H1 (cell line): ENCODE data around the gene MORC2. TPM values are rescaled to one million over a fixed set of nuclear protein-coding genes. Genes with fewer than 3 reads are reported as not detected.

Experiments
- CTCF ChIA-PET: fragments of 300-600 bp; sonication (Branson Sonifier 250); formaldehyde crosslinking; loops from one replicate; lab custom pipeline; 2021; ENCODE audit not compliant: partially characterized antibody; lab: Charles Lee
- POLR2A ChIA-PET: fragments of 300-600 bp; sonication (Branson Sonifier 250); formaldehyde crosslinking; loops from one replicate; lab custom pipeline; 2021; ENCODE audit warnings: inconsistent platforms; ENCODE audit not compliant: partially characterized antibody; lab: Charles Lee
- DNase-seq, 2 experiments: peaks; one replicate each; pipeline versions ENCODE4 v3.0.0 to v3.0.0-alpha.2; 2010 to 2022; ENCODE audit warnings: low spot score in 2 of 2, low read depth in 1 of 2, mixed read lengths in 1 of 2
- FAIRE-seq: peaks from 2 replicates; lab custom pipeline; 2011; peaks lifted over from hg19 to GRCh38; lab: Jason Lieb, UNC
- H2AFZ ChIP-seq: 2 replicates; pipeline ENCODE4 v1.8.1; 2012; ENCODE audit warnings: low read length, inconsistent platforms
- H2AK5ac ChIP-seq: 2 replicates; pipeline ENCODE4 v1.6.1; 2013; ENCODE audit warnings: low read depth, low read length
- H2BK120ac ChIP-seq: replicated peaks from 2 replicates; pipeline ENCODE3; 2013; ENCODE audit warnings: low read depth, low read length, inconsistent platforms
- H2BK12ac ChIP-seq: 2 replicates; pipeline ENCODE4 v1.6.1; 2013; ENCODE audit warnings: low read depth, low read length
- H2BK15ac ChIP-seq: 2 replicates; pipeline ENCODE4 v1.6.1; 2013; ENCODE audit warnings: low read length
- H2BK20ac ChIP-seq: 2 replicates; pipeline ENCODE4 v1.6.1; 2013; ENCODE audit warnings: low read length
- H2BK5ac ChIP-seq: 2 replicates; pipeline ENCODE4 v1.6.1; 2013; ENCODE audit warnings: low read depth, low read length
- H3K14ac ChIP-seq: 2 replicates; pipeline ENCODE4 v1.6.1; 2013; ENCODE audit warnings: inconsistent platforms; ENCODE audit not compliant: insufficient read length
- H3K18ac ChIP-seq: 2 replicates; pipeline ENCODE4 v1.6.1; 2013; ENCODE audit warnings: low read length; ENCODE audit errors: extremely low read depth
- H3K23ac ChIP-seq: 2 replicates; pipeline ENCODE4 v1.6.1; 2013; ENCODE audit warnings: inconsistent platforms; ENCODE audit not compliant: insufficient read length
- H3K23me2 ChIP-seq: 2 replicates; pipeline ENCODE4 v1.6.1; 2013; ENCODE audit warnings: low read depth, low read length
- H3K27ac ChIP-seq: 2 replicates; pipeline ENCODE4 v1.6.1; 2011; ENCODE audit warnings: low read depth, low read length, inconsistent platforms
- H3K27me3 ChIP-seq, 4 experiments: replicated peaks in 1 of 4; 1 replicate in 1 of 4; 2 replicates in 3 of 4; pipeline versions ENCODE4 v1.6.1 to v1.8.1; 2011 to 2013; ENCODE audit warnings: low read length in 3 of 4, mild to moderate bottlenecking in 3 of 4, inconsistent platforms in 2 of 4, mixed read lengths in 2 of 4, moderate library complexity in 1 of 4; ENCODE audit not compliant: control insufficient read depth in 3 of 4, insufficient read depth in 3 of 4; ENCODE audit errors: extremely low read depth in 1 of 4
- H3K36me3 ChIP-seq, 4 experiments: 2 replicates each; pipeline versions ENCODE4 v1.6.1 to v1.8.1; 2011 to 2013; ENCODE audit warnings: mild to moderate bottlenecking in 4 of 4, low read length in 3 of 4, moderate library complexity in 2 of 4, control low read depth in 1 of 4, inconsistent platforms in 1 of 4; ENCODE audit not compliant: insufficient read depth in 4 of 4, control insufficient read depth in 2 of 4
- H3K4ac ChIP-seq: replicated peaks from 2 replicates; pipeline ENCODE3; 2013; ENCODE audit warnings: low read length, low read depth, mixed read lengths, inconsistent platforms; ENCODE audit not compliant: insufficient read length
- H3K4me1 ChIP-seq, 4 experiments: replicated peaks in 1 of 4; 1 replicate in 1 of 4; 2 replicates in 3 of 4; pipeline versions ENCODE4 v1.6.1 to v1.8.1; 2011 to 2013; ENCODE audit warnings: low read length in 3 of 4, inconsistent platforms in 2 of 4, mixed read lengths in 1 of 4; ENCODE audit not compliant: insufficient read depth in 4 of 4, control insufficient read depth in 3 of 4
- H3K4me2 ChIP-seq, 2 experiments: 2 replicates each; pipeline versions ENCODE4 v1.6.1 to v1.8.1; 2011 to 2013; ENCODE audit warnings: low read depth in 2 of 2, low read length in 2 of 2, control low read depth in 1 of 2, inconsistent platforms in 1 of 2, mild to moderate bottlenecking in 1 of 2; ENCODE audit not compliant: insufficient read depth in 1 of 2
- H3K4me3 ChIP-seq, 4 experiments: fragments of 200-600, 300-600 bp in 1 of 4; sonication (generic), shearing (Covaris generic), sonication (Bioruptor Twin) in 1 of 4; 2 replicates each; pipeline versions ENCODE4 v1.5.1 to v1.8.1; 2011 to 2016; ENCODE audit warnings: low read length in 4 of 4, low read depth in 3 of 4, control low read depth in 2 of 4, inconsistent platforms in 2 of 4, mild to moderate bottlenecking in 2 of 4, mixed read lengths in 1 of 4, moderate library complexity in 1 of 4; ENCODE audit not compliant: insufficient read depth in 2 of 4; ENCODE audit errors: extremely low read depth in 1 of 4
- H3K56ac ChIP-seq: replicated peaks from 2 replicates; pipeline ENCODE3; 2013; ENCODE audit warnings: low read depth, mild to moderate bottlenecking, mixed read lengths, low read length, inconsistent platforms; ENCODE audit not compliant: insufficient read length
- H3K79me1 ChIP-seq: 2 replicates; pipeline ENCODE4 v1.6.1; 2013; ENCODE audit warnings: low read depth, low read length, control low read depth
- H3K79me2 ChIP-seq, 2 experiments: 2 replicates each; pipeline versions ENCODE4 v1.6.1 to v1.8.1; 2012 to 2013; ENCODE audit warnings: low read length in 2 of 2, mild to moderate bottlenecking in 2 of 2, inconsistent platforms in 1 of 2; ENCODE audit not compliant: insufficient read depth in 2 of 2, control insufficient read depth in 1 of 2
- H3K9ac ChIP-seq, 4 experiments: replicated peaks in 1 of 4; 1 replicate in 1 of 4; 2 replicates in 3 of 4; pipeline versions ENCODE4 v1.6.1 to v1.8.1; 2011 to 2013; ENCODE audit warnings: low read depth in 3 of 4, low read length in 3 of 4, control low read depth in 2 of 4, mild to moderate bottlenecking in 2 of 4, moderate library complexity in 2 of 4, inconsistent platforms in 1 of 4; ENCODE audit errors: extremely low read depth in 1 of 4
- H3K9me3 ChIP-seq, 2 experiments: 2 replicates each; pipeline versions ENCODE4 v1.6.1 to v1.8.1; 2012 to 2013; ENCODE audit warnings: mild to moderate bottlenecking in 2 of 2, moderate library complexity in 2 of 2, control low read depth in 1 of 2, inconsistent platforms in 1 of 2, low read depth in 1 of 2, low read length in 1 of 2, mixed read lengths in 1 of 2; ENCODE audit not compliant: insufficient read depth in 2 of 2
- H4K20me1 ChIP-seq, 2 experiments: replicated peaks in 1 of 2; 2 replicates each; pipeline versions ENCODE3 to v1.8.1; 2011 to 2013; ENCODE audit warnings: inconsistent platforms in 2 of 2, low read length in 2 of 2, mild to moderate bottlenecking in 1 of 2; ENCODE audit not compliant: insufficient read depth in 2 of 2, control insufficient read depth in 1 of 2
- H4K5ac ChIP-seq: 2 replicates; pipeline ENCODE4 v1.6.1; 2013; ENCODE audit warnings: low read length, low read depth, mixed read lengths, inconsistent platforms; ENCODE audit not compliant: insufficient read length
- H4K8ac ChIP-seq: 2 replicates; pipeline ENCODE4 v1.8.0; 2013; ENCODE audit warnings: mild to moderate bottlenecking, moderate library complexity, low read length, inconsistent platforms; ENCODE audit not compliant: insufficient read depth; ENCODE audit errors: extremely low read depth
- H4K91ac ChIP-seq: replicated peaks from 2 replicates; pipeline ENCODE3; 2013; ENCODE audit warnings: low read length, mixed read lengths, inconsistent platforms; ENCODE audit not compliant: insufficient read length
- ASH2L ChIP-seq: fragments of 200-600, 300-600 bp; sonication (generic); IDR thresholded peaks from one replicate; pipeline ENCODE4 v1.7.1; 2017; ENCODE audit warnings: low read length
- CTBP2 ChIP-seq: IDR thresholded peaks from 2 replicates; pipeline ENCODE4 v1.7.0; 2011; ENCODE audit warnings: borderline replicate concordance, mild to moderate bottlenecking, moderate library complexity, mixed read lengths, low read length; ENCODE audit not compliant: insufficient read depth, insufficient read length
- HDAC6 ChIP-seq: IDR thresholded peaks from one replicate; pipeline ENCODE4 v1.7.1; 2012; ENCODE audit warnings: low read depth, mild to moderate bottlenecking, inconsistent platforms, low read length, moderate library complexity
- MAFK ChIP-seq: IDR thresholded peaks from 2 replicates; pipeline ENCODE4 v1.6.1; 2012; ENCODE audit warnings: low read depth, mild to moderate bottlenecking, improper control_type of control experiment, low read length
- PHF8 ChIP-seq: fragments of 200-600 bp; sonication (generic); conservative IDR thresholded peaks from 2 replicates; pipeline ENCODE4 v1.7.1; 2012; ENCODE audit warnings: low read depth, mild to moderate bottlenecking, inconsistent platforms, low read length, moderate library complexity
- POLR2AphosphoS5 ChIP-seq: IDR thresholded peaks from 2 replicates; pipeline ENCODE4 v1.6.1; 2011; ENCODE audit warnings: low read depth, low read length
- RAD21 ChIP-seq, 2 experiments: IDR thresholded peaks in 1 of 2; conservative IDR thresholded peaks in 1 of 2; 2 replicates each; pipeline ENCODE4 v1.6.1; 2011; ENCODE audit warnings: low read depth in 2 of 2, low read length in 2 of 2, improper control_type of control experiment in 1 of 2, inconsistent platforms in 1 of 2, mild to moderate bottlenecking in 1 of 2, moderate library complexity in 1 of 2
- SP1 ChIP-seq: IDR thresholded peaks from 2 replicates; pipeline ENCODE4 v1.6.1; 2011; ENCODE audit warnings: low read depth, low read length
- SP2 ChIP-seq: IDR thresholded peaks from 2 replicates; pipeline ENCODE4 v1.6.1; 2012; ENCODE audit warnings: mild to moderate bottlenecking, low read length, inconsistent platforms
- WGBS, 2 experiments: shearing (Covaris generic) in 1 of 2; methylation state at CpG; one replicate each; pipeline versions ENCODE4 v1.1.6 to v1.1.7; 2013 to 2015; ENCODE audit warnings: low lambda C conversion rate in 2 of 2, mixed read lengths in 2 of 2, inconsistent platforms in 1 of 2, low coverage in 1 of 2, missing lambda C conversion rate in 1 of 2; ENCODE audit not compliant: insufficient replicate concordance in 2 of 2, insufficient coverage in 1 of 2, insufficient read length in 1 of 2; ENCODE audit errors: extremely low coverage in 1 of 2, missing lambda C conversion rate in 1 of 2; 5-methylcytosine and 5-hydroxymethylcytosine counted together
- polyA plus RNA-seq, 7 experiments: library from polyadenylated mRNA; depleted of rRNA in 3 of 7; stranded (reverse) in 5 of 7; unstranded in 2 of 7; fragments of >200 nt in 5 of 7; fragments of 200-250 nt in 2 of 7; gene quantifications; 1 replicate in 5 of 7; 2 replicates in 1 of 7; 4 replicates in 1 of 7; pipeline versions ENCODE4 v1.2.1 to v1.2.3, GENCODE V29; 2011 to 2013; ENCODE audit warnings: missing spikeins in 2 of 7, mixed read lengths in 2 of 7
- total RNA-seq: library from RNA; stranded (reverse); fragmentation: NEBNext Ultra II Directional; extraction: Animal tissue kit (Norgen Biotek cat#: 25700); gene quantifications from 2 replicates; pipeline ENCODE4 v1.2.1, GENCODE V29; 2021

The MORC2 gene
- total and polyA plus RNA-seq, 2 of the 8 experiments (the other 6 are each of a cell fraction or from before 2014, with no cell fraction given), result 15.4 to 68.0 TPM

GRCh38 chr22:30893434-30894370 lies 74.9 kb downstream of the MORC2 start:
- FAIRE-seq (no peak), DNase-seq (peak in 1 of 2 experiments; percentile 41)
- H2AFZ ChIP-seq, result no peak overlapping the region
- H2BK20ac ChIP-seq, result no peak overlapping the region
- H2AK5ac ChIP-seq, result no peak overlapping the region
- 92% methylated on average over 20 of the region's 23 CpGs; no CpG with 5 or more reads in 1 of the 2 experiments for WGBS, 2 experiments
- H3K4me3 ChIP-seq, result no peak overlapping the region; a peak in 1 of 8 replicates
- H2BK5ac ChIP-seq, result no peak overlapping the region
- H3K4me2 ChIP-seq, result no peak overlapping the region; a peak in 1 of 4 replicates
- H3K9me3 ChIP-seq, result no peaks in the 10 kb centered on the region
- no peak overlapping the region for H4K91ac ChIP-seq
- H2BK12ac ChIP-seq, result no peak overlapping the region
- H3K79me1 ChIP-seq, result no peaks in the 10 kb centered on the region
- H3K79me2 ChIP-seq, result no peaks in the 10 kb centered on the region
- ChIA-PET CTCF (interaction anchor here (0.8 to 6.2 kb wide), 12 partner anchors 8 to 139 kb away, joined by 3 to 44 read pairs (median 4); no protein-coding TSS in a partner anchor), POLR2A (interaction anchor here (0.7 to 1.2 kb wide), 3 partner anchors 10 to 75 kb away, joined by 3 to 5 read pairs (median 3); partner anchors contain the start of gene MORC2)
- H3K27me3 ChIP-seq, result no peaks in the 10 kb centered on the region
- no peaks in the 10 kb centered on the region for H3K23me2 ChIP-seq
- H3K4ac ChIP-seq, result no peak overlapping the region
- H3K18ac ChIP-seq, result no peak overlapping the region
- no peak overlapping the region; the same call in 1 of the 2 replicates for H4K8ac ChIP-seq
- H4K20me1 ChIP-seq, result peaks cover 1 to 3% of the 10 kb centered on the region in 2 experiments
- no peak overlapping the region for H2BK15ac ChIP-seq
- peaks cover 0 to 9% (median 2%) of the 10 kb centered on the region in 4 experiments; a peak in 4 of 8 replicates for H3K36me3 ChIP-seq
- no peak overlapping the region for H4K5ac ChIP-seq
- no peak overlapping the region for H3K27ac ChIP-seq
- no peak overlapping the region for H3K14ac ChIP-seq
- H2BK120ac ChIP-seq, result no peak overlapping the region
- no peak overlapping the region for H3K56ac ChIP-seq
- H3K9ac ChIP-seq, result no peak overlapping the region
- H3K4me1 ChIP-seq, result peaks cover 0 to 4% (median 4%) of the 10 kb centered on the region in 4 experiments; a peak in 5 of 7 replicates
- TF ChIP-seq SP1, result no peak
- no peak for TF ChIP-seq HDAC6
- TF ChIP-seq RAD21 (IDR thresholded peaks at IDR 0.05 in 1 of 2, conservative IDR thresholded peaks at IDR 0.05 in 1 of 2; ENCODE audit: low read depth in 2 of 2, low read length in 2 of 2), result no peak
- TF ChIP-seq CTBP2, result no peak
- no peak for TF ChIP-seq ASH2L
- no peak for TF ChIP-seq PHF8
- no peak for TF ChIP-seq POLR2AphosphoS5
- no peak for TF ChIP-seq MAFK
- no peak for TF ChIP-seq SP2
- H3K23ac ChIP-seq, result no peak overlapping the region
